Effector CD8-positive, alpha-beta T cell (primary cell): Measurements from ENCODE around the gene ID3.
"Not testable (repeated sequence)": the region's sequence is repeated elsewhere in the genome, so short reads cannot be mapped to it uniquely, and the experiment has no call there.

Experiments
- DNase-seq: peaks from one replicate; lab custom pipeline; 2025; lab: John Stamatoyannopoulos, UW

Gene ID3

DNA sequence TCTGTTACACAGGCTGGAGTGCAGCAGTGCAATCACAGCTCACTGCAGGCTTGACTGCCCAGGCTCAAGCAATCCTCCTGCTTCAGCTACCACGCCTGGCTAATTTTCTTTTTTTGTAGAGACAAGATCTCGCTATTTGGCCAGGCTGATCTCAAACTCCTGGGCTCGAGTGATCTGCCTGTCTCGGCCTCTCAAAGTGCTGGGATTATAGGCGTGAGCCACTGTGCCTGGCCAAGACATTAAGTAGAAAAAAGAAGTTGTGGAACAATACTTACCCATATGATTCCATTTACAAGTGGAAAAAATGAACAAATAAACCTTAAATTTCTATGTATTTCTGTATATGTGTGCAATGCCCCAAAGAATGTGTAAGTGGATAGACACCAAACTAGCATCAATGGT lies 30.3 kb upstream of the ID3 start:
- DNase-seq = no peak

- DNase-seq = no peak
These were observed 29.6 kb upstream of the ID3 start for GRCh38 chr1:23588749-23589548.

GRCh38 chr1:23585321-23586022 lies 26.2 kb upstream of the ID3 start:
- no peak for DNase-seq

- not testable (repeated sequence) for DNase-seq
These were observed 24.4 kb upstream of the ID3 start for GRCh38 chr1:23583727-23584126.

GRCh38 chr1:23582820-23583219 lies 23.5 kb upstream of the ID3 start:
- DNase-seq = no peak

GRCh38 chr1:23581219-23581618 lies 21.9 kb upstream of the ID3 start:
- DNase-seq = no peak

- DNase-seq = no peak
These were observed 19.7 kb upstream of the ID3 start for GRCh38 chr1:23578997-23579363.

GRCh38 chr1:23578311-23578996 lies 19.2 kb upstream of the ID3 start:
- no peak for DNase-seq

GRCh38 chr1:23577056-23578004 lies 18.0 kb upstream of the ID3 start:
- no peak for DNase-seq

DNA sequence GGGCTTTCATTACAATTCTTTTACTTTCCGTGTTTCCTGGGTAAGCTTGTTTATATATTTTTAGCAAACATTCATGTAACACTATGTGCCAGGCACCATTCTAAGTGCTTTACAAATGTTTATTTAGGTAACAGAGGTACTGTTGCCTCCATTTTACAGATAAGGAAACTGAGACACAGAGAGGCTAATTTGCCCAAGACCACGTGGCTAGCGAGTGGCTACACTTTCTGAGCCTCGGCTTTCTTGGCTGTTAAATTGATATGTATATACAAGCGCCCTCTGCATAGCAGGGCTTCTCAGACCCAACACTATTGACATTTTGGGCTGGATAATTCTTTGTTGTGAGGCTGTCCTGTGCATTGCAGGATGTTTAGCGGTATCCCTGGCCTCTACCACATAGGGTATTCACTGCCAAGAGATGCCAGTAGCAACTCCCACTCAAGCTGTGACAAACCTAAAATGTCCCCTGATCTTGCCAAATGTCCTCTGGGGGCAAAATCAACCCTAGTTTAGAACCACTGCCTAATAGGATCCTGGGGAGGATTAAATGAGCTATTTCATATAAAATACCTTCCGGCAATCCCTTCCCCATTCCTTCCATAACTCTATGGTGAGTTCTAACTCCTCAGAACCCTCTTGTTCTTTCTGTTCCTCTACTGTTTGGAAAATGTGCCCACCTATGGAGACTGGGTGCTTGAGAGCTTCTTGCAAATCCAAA lies 17.2 kb upstream of the ID3 start:
- no peak for DNase-seq

- DNase-seq = no peak
These were observed 16.0 kb upstream of the ID3 start for GRCh38 chr1:23575226-23575810.

DNA sequence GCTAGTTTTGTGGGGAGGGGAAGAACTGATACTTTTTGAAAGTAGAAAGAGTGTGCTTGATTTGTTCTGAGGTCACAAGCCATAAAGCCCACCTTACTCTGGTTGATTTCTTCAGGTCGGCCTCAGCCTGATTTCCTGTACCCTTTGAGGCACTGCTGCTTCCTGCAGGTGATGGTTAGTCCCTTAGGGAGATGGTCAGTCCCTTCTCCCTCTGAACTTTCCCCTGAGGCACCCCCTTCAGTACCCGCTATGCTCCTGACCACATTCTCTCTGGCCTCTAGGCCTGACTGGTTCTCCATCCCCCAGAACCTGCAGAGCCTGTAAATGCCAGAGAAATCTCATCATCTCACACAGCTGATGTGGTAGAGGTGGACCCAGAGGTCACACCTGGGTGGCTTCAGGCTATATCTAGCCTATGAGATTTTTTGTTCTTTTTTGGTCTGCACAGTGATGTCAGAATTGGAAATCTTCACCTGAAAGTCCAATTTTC lies 15.0 kb upstream of the ID3 start:
- no peak for DNase-seq

GRCh38 chr1:23573574-23574182 lies 14.4 kb upstream of the ID3 start:
- no peak for DNase-seq

- no peak for DNase-seq
These were observed 12.2 kb upstream of the ID3 start for GRCh38 chr1:23571465-23571864.

- no peak for DNase-seq
These were observed 10.8 kb upstream of the ID3 start for GRCh38 chr1:23570001-23570691.

DNA sequence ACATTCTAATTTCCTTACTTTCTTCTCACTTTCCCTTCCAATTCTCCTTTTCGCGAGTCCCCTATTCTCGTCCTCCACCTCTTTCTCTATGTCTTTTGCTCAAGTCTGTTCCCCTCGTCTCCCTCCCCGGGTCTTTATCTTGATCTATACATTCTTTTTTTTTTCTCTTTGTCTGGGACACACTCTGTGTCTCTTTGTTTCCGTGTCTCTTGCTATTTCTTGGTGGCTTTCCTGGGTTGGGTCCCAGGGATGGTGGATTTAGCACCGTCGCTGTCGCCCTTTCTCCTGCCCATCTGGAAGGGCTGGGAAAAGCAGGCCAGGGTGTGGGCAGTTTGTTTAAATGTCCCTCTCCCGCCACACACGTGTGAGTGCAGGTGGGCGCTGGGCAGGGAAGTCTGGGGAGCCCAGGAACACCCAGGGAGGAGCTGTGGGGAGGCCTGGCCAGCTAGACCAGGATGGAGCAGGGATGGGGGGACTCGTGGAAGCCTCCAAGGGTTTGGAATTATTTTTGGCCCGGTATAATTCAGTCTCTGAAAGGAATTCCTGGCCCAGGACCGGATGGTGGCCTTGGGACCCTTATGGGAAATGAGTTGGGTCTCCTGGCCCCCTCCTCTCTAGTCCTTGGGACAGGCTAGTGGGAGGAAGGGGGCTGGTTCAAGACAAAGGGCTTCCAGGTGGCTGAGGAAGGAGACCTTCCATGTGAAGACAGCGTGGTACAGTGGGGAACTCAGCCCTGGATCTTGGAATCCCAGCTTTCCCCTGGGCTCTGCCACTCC lies 9.5 kb upstream of the ID3 start:
- DNase-seq = no peak

GRCh38 chr1:23567996-23568607 lies 8.8 kb upstream of the ID3 start:
- no peak for DNase-seq

- no peak for DNase-seq
These were observed 8.3 kb upstream of the ID3 start for GRCh38 chr1:23567629-23567995.
